ENCODE measurements around the gene ORAI3.

ORAI3 gene

DNA sequence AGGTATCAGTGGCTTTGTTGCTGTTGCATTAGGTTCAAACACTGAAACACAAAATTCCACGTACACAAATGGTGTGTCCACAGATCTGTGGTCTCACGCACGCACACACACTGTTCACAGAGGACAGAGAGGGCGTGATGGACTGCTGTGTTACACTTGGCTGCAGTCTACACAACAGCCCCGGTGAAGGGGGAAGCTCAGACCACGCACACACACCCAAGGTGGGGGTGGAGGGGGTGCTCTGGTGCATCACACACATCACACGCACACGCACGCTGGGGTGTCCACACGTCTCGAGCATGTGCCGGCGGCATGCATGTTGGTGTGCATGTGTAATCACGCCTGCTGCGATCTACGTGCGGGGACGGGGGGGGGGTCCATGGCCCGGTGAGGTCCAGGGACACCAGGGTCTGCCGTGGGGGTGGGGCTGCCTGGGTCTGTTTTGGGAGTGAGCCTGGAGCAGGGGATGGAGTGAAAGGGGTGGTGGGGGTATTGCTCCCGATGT, 43.5 kb downstream of the ORAI3 start:
- DNase-seq (ENCODE audit: low read depth in 3 of 3): no peak

DNA sequence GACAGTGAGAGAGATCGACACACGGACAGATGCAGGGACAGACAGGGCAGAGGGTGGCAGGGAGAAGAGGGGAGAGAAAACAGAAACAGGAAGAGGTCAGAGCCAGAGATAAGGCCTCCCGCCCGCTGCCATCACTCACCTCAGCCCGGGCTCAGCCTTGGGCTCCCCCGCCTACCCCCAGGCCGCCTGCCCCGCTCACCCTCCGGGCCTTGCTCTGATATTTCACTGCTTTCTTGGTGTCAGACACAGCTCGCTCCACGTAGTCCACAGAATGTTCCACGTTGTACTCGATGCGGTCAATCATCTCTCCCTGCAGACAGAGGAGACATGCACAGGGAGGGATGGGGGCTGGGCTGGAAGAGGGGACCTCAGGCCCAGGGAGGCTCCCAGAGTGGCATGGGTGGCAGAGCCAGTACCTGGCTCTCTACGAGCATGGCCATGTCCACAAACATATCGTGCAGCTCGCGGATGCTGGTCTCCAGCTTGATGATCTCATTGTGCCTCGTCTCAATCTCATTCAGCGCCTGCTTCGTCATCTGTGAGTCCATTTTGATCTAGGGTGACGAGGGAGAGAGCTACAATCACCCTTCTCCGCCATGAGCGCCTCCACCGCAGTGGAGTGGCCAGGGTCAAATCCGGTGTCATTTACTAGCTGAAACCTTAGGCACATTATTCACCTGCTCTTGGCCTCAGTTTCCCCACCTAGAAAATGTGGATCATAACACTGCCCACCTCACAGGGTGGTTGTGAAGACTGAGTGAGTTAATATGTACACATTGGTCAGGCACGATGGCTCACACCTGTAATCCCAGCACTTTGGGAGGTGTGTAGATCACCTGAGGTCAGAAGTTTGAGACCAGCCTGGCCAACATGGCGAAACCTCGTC, 44.3 kb downstream of the ORAI3 start:
- no peak for DNase-seq (ENCODE audit: low read depth in 3 of 3)

DNA sequence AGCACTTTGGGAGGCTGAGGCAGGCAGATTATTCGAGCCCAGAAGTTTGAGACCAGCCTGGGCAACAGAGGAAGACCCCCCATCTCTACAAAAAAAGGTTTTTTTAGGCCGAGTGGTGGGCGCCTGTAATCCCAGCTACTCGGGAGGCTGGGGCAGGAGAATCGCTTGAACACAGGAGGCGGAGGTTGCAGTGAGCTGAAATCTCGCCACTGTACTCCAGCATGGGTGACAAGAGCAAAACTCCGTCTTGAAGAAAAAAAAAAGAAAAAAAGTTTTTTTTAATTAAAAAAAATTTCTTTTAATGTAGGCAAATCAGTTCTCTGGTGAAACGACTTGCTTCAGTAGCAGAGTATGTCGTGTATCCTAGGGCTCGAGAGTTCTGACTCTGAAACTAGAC, 47.1 kb downstream of the ORAI3 start:
- no peak for DNase-seq (ENCODE audit: low read depth in 3 of 3)

DNA sequence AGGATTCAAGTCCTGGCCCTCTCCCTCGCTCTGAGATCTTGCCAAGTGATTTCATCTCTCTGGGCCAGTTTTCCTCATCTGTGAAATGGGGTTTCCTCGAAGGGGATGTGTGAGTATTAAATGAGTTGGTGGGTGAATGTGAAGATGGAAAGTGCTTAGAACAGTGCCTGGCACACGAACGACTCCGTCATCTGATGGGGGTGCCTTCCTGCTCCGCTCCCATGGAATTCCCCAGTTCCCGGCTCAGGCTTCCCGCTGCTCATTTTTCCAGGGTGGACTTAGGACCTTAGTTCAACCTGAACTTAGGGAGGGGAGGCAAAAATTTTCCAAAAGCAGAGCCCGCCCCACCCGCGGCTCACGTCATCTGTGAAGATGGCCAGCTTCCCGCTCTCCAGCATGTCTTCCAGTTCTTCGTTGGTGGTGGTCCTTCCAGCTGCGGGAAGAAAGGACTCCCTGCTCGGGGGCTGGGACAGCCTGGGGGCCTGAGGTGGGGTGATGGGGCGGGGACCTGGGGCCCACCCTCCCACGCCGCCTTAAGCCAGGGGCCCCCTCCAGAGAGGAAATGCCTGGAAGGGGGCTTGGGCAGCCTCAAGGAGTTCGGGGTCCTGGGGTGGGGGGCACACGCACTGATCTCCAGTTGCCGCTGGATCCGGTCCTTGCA, 47.6 kb downstream of the ORAI3 start:
- DNase-seq (ENCODE audit: low read depth in 3 of 3): no peak

DNA sequence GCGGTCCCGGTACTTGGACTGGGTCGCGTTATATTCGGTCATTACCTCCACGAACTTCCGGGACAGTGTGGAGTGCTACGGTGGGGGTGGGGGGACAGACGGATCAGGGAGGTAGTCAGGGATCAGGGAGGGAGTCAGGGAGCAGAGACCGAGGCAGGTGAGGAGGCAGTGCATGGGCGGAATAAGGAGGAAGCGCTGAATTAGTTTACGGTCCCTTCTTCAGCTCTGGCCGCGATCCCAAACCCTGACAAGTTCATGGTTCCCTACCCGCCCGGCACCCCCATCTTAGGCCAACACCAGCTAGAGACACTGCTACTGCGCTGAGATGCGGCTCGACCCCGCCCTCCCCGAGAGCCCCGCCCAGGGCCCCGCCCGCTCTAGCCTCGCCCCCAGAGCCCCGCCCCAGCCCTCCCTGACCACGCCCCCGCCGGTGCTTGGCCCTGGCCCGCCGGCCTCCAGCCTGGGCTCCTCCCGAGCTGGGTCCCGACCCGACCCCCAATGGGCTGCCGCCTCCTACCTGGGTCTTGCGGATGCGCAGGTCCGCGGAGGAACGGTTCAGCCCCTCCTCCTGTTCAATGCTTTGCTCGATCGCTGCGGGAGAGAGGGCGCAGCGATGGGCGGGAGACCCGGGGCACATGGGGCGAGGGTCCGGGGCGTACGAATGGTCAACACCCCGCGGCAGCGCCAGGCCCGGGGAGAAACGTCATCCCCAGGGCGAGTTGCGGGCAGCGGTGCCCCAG, 48.3 kb downstream of the ORAI3 start:
- peak; percentile 66 to 79 (median 72) for DNase-seq (ENCODE audit: low read depth in 3 of 3)

DNA sequence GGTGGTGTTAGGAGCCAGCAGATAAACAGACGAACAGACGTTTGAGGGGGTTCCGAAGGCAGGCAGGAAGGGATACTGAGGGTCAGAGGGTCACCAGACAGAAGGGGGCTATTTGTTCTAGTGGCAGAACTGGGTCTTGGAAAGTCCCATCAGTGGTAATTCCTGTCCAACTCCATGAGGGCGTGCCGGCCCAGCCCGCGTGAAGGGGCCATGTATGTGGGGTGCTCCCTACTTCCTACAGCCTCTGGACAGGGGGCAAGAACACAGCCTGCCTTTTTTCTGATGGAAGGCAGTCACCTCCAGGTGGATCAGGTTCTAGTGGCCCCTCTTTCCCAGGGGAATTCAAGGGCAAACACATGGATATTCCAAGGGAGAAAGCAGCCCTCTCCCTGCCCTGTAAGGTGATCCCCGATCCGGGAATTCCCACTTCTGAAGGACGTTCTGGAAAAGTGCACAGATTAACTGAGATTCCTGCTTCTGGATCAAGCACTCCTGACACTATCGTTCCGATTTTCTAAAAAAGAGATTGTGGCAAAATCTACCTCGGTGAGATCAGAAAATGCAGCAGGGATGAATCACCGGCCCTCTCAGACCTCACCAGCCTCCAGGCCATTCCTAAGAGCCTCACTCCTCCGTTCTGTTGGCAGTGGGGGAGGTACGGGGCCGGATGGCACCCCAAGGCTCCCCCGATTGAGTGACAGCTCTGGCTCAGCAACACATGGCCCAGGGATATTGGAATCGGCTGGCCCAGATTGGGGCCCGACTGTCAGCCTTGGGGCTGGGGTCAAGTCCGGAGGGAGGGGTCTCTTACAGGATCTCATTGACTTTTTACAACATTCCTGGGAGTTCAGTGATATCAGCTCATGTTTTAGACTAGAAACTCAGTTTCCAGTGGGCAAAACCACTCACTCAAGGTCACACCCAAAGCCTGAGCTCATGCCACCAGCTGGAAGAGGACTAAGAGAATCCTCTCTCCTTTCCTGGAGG, 49.1 kb downstream of the ORAI3 start:
- no peak for DNase-seq (ENCODE audit: low read depth in 3 of 3)

DNA sequence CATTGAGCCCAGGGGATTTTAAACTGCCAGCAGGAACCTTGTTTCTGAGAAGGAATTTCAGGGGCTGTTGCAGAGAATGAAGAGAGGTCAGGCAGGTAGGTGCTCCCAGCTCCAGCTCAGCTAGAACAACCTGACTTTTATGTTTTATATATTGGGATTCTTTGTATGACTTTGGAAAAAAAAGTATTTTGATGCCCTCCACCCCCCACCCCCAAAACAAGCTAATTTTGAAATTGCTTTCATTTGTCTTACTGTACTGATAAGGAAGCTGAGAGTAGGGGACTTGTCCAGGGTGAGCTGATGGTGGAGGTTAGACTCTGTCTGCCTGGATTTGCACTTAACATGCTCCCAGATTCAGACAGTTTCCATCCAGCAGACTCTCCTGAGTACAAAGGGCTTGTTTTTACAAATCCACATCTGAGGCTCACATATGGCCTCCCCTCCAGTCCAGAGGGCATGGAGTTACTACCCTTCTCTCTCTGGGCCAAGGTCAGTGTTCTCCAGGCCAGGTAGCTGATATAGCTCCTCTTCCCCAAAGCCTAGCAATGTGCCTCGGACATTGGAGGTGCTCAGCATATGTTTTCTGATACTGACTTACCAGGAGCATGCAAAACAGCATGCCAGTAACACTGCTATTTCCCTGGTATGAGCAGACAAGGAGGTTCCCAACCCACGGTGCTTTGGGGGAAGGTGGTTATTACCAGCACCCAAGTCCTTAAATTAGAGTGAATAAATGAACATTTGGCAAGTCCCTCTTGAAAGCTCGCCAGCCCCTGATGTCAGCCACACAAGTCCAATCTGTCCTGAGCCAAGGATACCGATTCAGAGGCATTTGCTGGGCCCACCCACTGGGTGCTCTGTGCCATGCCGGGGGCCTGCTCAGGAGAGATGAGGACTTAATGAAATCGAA, 50.2 kb downstream of the ORAI3 start:
- DNase-seq (ENCODE audit: low read depth in 3 of 3): no peak

DNA sequence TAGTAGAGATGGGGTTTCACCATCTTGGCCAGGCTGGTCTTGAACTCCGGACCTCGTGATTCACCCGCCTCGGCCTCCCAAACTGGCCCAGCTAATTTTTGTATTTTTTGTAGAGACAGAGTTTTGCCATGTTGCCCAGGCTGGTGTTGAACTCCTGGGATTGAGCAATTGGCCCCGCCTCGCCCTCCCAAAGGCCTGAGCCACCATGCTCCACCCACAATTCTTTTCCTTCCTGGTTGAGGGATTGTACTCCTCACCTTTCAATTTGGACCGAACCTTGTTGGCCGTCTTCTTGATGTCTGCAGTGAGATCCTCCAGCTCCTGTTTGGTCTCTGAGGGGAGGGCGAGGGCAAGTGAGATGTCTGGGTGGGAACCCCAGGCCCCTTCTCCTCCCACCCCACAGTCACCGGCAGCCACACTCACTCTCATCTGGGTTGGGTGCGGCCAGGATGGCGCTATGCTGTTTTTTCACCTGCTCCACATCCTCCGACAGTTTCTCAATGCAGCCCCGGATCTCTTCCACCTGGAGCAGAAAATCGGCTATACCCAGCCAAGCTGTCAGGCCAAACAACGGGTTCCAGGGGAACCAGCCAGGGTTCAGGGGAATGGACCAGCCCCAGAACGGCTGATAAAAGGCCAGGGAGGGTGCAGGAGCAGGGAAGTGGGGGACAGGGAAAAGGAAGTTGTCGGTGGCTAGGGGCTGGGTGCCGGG, 52.0 kb downstream of the ORAI3 start:
- no peak for DNase-seq (ENCODE audit: low read depth in 3 of 3)

DNA sequence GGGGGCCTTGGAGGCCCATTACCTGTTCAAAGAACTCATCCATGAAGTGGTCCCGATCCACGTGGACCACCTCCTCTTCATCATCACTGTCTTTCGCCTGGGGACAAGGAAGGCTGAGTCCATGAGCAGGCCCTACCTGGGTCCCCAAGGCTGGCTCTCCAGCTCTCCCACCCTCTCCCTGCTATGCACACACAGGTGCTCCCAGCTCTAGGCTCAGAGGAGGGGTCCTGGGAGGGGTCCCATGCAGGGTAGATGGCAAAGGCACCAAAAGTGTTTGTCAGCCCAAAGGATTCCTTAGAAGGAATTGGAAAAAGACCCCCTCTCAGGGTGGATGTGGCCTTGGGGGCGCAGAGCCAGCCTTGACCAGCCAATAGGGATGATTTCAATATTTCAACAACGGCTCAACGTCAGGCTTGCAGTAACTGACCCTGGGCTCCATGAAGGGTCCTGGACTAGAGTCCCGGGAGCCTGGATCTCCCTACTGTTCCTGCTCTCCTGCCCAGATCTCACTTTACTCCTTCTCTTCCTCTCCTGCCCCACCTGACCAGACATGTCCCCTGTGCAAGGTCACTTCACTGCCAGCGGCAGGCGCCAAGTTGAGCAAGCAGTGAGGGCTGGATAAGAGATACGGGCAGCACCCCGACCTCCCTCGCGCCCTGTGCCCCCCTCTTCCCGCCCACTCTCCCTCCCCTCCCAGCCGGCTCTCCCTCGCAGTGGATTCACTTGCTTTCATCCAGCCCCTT, 52.8 kb downstream of the ORAI3 start:
- DNase-seq (ENCODE audit: low read depth in 3 of 3): no peak

DNA sequence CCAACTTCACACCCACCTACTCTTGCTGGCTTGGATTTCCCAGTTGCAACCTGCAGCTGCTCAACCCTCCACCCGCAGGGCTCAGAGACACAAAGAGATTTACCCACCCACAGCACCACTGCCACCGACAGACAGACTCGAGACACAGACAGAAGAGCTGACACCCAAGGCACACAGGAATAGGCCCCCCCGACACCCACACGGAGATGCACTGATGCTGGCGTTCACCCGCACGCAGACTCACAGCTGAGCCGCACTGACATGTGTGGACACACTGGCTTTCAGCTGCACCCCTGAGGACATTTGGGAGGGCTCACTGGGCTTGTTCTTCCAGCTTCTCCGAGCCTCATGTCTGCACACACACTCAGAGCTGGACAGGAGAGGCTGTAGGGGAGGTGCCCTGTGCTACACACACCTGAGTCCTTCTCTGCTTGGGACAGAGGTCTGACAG, 53.4 kb downstream of the ORAI3 start:
- DNase-seq (ENCODE audit: low read depth in 3 of 3): no peak

DNA sequence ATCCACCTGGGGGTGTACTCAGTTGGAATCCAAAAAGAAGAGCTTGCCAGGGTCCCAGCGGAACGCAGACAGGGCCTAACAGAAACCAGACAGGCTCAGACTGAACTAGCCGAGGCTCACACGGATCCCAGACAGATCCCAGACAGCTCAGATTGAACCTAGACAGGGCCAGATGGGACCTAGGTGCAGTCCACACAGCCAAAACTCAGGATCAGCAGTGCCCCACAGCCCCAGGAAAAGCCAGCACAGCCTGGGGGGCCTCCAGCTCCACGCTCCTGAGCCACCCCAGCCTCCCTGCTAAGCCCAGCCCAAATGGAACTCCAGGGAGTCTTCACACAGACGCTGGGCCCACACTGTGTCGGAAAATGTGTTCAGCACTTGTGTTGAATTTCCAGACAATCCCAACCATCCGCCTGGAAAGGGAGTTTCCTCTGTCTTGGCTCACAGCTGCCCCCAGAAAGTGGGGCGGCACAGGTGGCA, 54.0 kb downstream of the ORAI3 start:
- no peak for DNase-seq (ENCODE audit: low read depth in 3 of 3)

DNA sequence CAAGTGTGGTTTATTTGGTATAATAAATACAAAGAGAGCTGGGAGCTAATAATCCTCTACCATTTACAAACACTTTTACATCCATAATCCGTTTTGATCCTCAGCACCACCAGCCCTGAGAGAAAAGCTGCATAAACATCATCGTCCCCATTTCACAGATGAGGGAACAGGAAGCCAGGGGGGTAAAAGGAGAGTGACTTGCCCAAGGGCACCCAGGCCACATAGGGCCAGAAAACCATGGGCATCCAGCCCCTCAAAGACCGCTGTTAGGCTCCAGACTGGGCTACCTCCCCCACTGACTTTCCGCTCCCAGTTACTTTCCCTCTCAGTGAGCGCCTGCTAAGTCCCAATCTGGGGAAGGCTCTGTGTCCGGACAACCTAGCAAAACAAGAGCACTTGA, 54.9 kb downstream of the ORAI3 start:
- DNase-seq (ENCODE audit: low read depth in 3 of 3): no peak
